K562 (cell line): ENCODE results near the gene SLC4A4. TPM values are rescaled to one million over a fixed set of nuclear protein-coding genes. Genes with fewer than 3 reads are reported as not detected.

Experiments used
- ATAC-seq: fragments of 200-7000 bp; cut with Tn5 transposase; 3 replicates; pipeline ENCODE4 v1.9.1; 2020; ENCODE audit warnings: moderate library complexity
- BruUV-seq: library from RNA; stranded (reverse); fragments of 400-500 nt; replicated peaks from 2 replicates; lab custom pipeline; 2021; lab: Mats Ljungman, UMichigan
- CTCF ChIA-PET: fragments of 300-600 bp; formaldehyde crosslinking; extraction: SDS; loops from one replicate; lab custom pipeline; 2021; ENCODE audit warnings: low intra/inter-chr PET ratio; lab: Yijun Ruan, JAX
- POLR2A ChIA-PET: fragments of 300-600, 350-650 bp; sonication (Branson Sonifier 250); formaldehyde crosslinking; extraction: SDS; loops from one replicate; lab custom pipeline; 2021; ENCODE audit warnings: antibody characterized with exemption, inconsistent platforms; lab: Yijun Ruan, JAX
- DNase-seq, 4 experiments: peaks; one replicate each; pipeline versions ENCODE4 v3.0.0 to v3.0.0-alpha.2; 2011 to 2018; ENCODE audit warnings: low spot score in 3 of 4, mixed read lengths in 3 of 4; ENCODE audit errors: extremely low read depth in 1 of 4
- FAIRE-seq: peaks from 2 replicates; lab custom pipeline; 2011; peaks lifted over from hg19 to GRCh38; lab: Jason Lieb, UNC
- H2AFZ ChIP-seq: 2 replicates; pipeline ENCODE4 v1.6.0; 2011; ENCODE audit warnings: low read depth, low read length, control low read depth, inconsistent platforms
- H3K27ac ChIP-seq: fragments of 200-600 bp; 3 replicates; pipeline ENCODE4 v1.8.0; 2011; ENCODE audit warnings: low read depth, mild to moderate bottlenecking, control low read depth, inconsistent platforms, low read length, moderate library complexity, mixed read lengths; ENCODE audit errors: extremely low read depth
- H3K27me3 ChIP-seq, 2 experiments: fragments of 300-600 bp in 1 of 2; 2 replicates in 1 of 2; 3 replicates in 1 of 2; pipeline versions ENCODE4 v1.6.0 to v1.8.0; 2011; ENCODE audit warnings: inconsistent platforms in 2 of 2, low read length in 2 of 2, mild to moderate bottlenecking in 1 of 2, mixed read lengths in 1 of 2, moderate library complexity in 1 of 2; ENCODE audit not compliant: control insufficient read depth in 2 of 2, insufficient read depth in 2 of 2
- H3K36me3 ChIP-seq: fragments of 300-600 bp; 3 replicates; pipeline ENCODE4 v1.8.0; 2011; ENCODE audit warnings: mild to moderate bottlenecking, low read length, inconsistent platforms; ENCODE audit not compliant: control insufficient read depth, insufficient read depth
- H3K4me1 ChIP-seq, 2 experiments: fragments of 200-600 bp in 1 of 2; replicated peaks in 1 of 2; 2 replicates in 1 of 2; 3 replicates in 1 of 2; pipeline versions ENCODE4 v1.5.1 to v1.8.0; 2011; ENCODE audit warnings: inconsistent platforms in 2 of 2, low read length in 2 of 2, mild to moderate bottlenecking in 1 of 2, mixed read lengths in 1 of 2, moderate library complexity in 1 of 2; ENCODE audit not compliant: control insufficient read depth in 2 of 2, insufficient read depth in 2 of 2
- H3K4me2 ChIP-seq: 2 replicates; pipeline ENCODE4 v1.6.1; 2011; ENCODE audit warnings: low read length, control low read depth, inconsistent platforms, mixed read lengths; ENCODE audit not compliant: insufficient read depth
- H3K4me3 ChIP-seq: fragments of 200-600 bp; sonication (generic), shearing (Covaris generic); 2 replicates; pipeline ENCODE4 v1.5.1; 2016; ENCODE audit warnings: control low read depth, inconsistent platforms
- H3K79me2 ChIP-seq: fragments of 200-600 bp; 3 replicates; pipeline ENCODE4 v1.8.0; 2011; ENCODE audit warnings: low read length, inconsistent platforms; ENCODE audit not compliant: control insufficient read depth, insufficient read depth
- H3K9ac ChIP-seq, 2 experiments: 2 replicates each; pipeline versions ENCODE4 v1.6.0 to v1.6.1; 2011; ENCODE audit warnings: low read depth in 2 of 2, low read length in 2 of 2, control low read depth in 1 of 2, inconsistent platforms in 1 of 2, mild to moderate bottlenecking in 1 of 2, mixed read lengths in 1 of 2; ENCODE audit not compliant: insufficient read depth in 1 of 2
- H3K9me1 ChIP-seq: one replicate; pipeline ENCODE4 v1.6.0; 2011; ENCODE audit warnings: inconsistent platforms, mild to moderate bottlenecking, low read length, moderate library complexity; ENCODE audit not compliant: control insufficient read depth, insufficient read depth
- H3K9me3 ChIP-seq: replicated peaks from 2 replicates; pipeline ENCODE4 v1.5.1; 2011; ENCODE audit warnings: low read depth, low read length, inconsistent platforms; ENCODE audit not compliant: control insufficient read depth, insufficient read depth
- H4K20me1 ChIP-seq: replicated peaks from 2 replicates; pipeline ENCODE4 v1.6.1; 2011; ENCODE audit warnings: low read length, inconsistent platforms, mixed read lengths; ENCODE audit not compliant: control insufficient read depth, insufficient read depth
- FOXA3 ChIP-seq, 2 experiments: fragments of 450-650 bp in 1 of 2; sonication (generic) in 1 of 2; formaldehyde crosslinking; IDR thresholded peaks in 1 of 2; conservative IDR thresholded peaks in 1 of 2; 2 replicates each; pipeline versions ENCODE4 v1.4.0 to v1.8.0; 2020 to 2022; ENCODE audit warnings: mild to moderate bottlenecking in 2 of 2, missing genetic modification reagents in 1 of 2
- PTTG1 ChIP-seq: fragments of 450-650 bp; IDR thresholded peaks from 2 replicates; pipeline ENCODE4 v1.6.1; 2016; ENCODE audit warnings: low read depth, mild to moderate bottlenecking, missing genetic modification characterization, missing compliant biosample characterization
- ZSCAN32 ChIP-seq: fragments of 450-650 bp; formaldehyde crosslinking; IDR thresholded peaks from 2 replicates; pipeline ENCODE4 v1.4.0; 2020; ENCODE audit warnings: mild to moderate bottlenecking, moderate library complexity
- WGBS: fragments of 100-300 bp; shearing (Covaris generic); methylation state at CpG from one replicate; pipeline ENCODE4 v1.1.6; 2016; ENCODE audit warnings: low coverage, mixed read lengths; ENCODE audit not compliant: insufficient coverage; ENCODE audit errors: missing lambda C conversion rate; 5-methylcytosine and 5-hydroxymethylcytosine counted together
- in situ Hi-C: fragments of 300-500 bp; cut with MboI; formaldehyde crosslinking; loops from 4 replicates; pipeline ENCODE4 v1.15.0; 2018; ENCODE audit warnings: inconsistent platforms, mixed read lengths
- intact Hi-C: fragments of 100-400 bp; cut with micrococcal nuclease; formaldehyde crosslinking; loops from 2 replicates; pipeline ENCODE4 v1.14.2; 2022
- polyA plus RNA-seq, 8 experiments: library from polyadenylated mRNA; depleted of rRNA in 4 of 8; stranded (reverse) in 5 of 8; unstranded in 3 of 8; fragments of >200 nt; fragmentation: Nextera tagmentation in 2 of 8; fragmentation: Illumina TruSeq in 1 of 8; extraction: Ambion mirVana in 2 of 8; extraction: Trizol in 1 of 8; gene quantifications; 2 replicates each; pipeline versions ENCODE4 v1.2.1 to v1.2.3, GENCODE V29; 2011 to 2014; ENCODE audit warnings: inconsistent platforms in 1 of 8, missing spikeins in 1 of 8
- total RNA-seq, 7 experiments: library from RNA; depleted of rRNA in 6 of 7; stranded (reverse); fragments of >200 nt in 6 of 7; fragmentation: Illumina TruSeq in 2 of 7; extraction: Trizol in 2 of 7; gene quantifications; 2 replicates each; pipeline versions ENCODE4 v1.2.1 to v1.2.3, GENCODE V29; 2011 to 2021; ENCODE audit warnings: low replicate concordance in 1 of 7
- TF ChIP-seq, protein P1 (sequence below): fragments of 200-800 bp; sonication (Bioruptor generic); IDR thresholded peaks from 2 replicates; pipeline ENCODE4 v1.6.1; 2017; ENCODE audit warnings: missing genetic modification characterization, missing compliant biosample characterization

The SLC4A4 gene
- total and polyA plus RNA-seq, 9 of the 15 experiments (the other 6 are each of a cell fraction or from before 2014, with no cell fraction given): 0.01 to 0.18 (median 0.07) TPM; not detected in 2

DNA sequence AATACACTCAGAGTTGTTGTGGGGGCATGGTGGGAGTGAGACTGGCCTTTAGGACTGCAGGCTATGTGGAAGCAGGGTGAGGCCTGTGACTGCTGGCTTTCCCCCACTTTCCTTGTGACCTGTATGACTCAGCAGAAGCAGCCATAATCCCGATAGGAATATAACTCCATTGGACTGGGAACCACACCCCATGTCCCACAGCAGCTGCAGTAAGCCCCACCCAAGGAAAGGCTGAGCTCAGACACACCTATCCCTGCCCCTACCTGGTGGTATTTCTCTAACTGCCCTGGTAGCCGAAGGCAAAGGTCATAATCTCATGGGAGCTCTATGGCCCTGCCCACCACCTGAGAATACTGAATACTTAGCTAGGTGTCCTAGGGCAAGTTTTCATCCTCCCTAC is 275.8 kb downstream of the SLC4A4 start:
- Histone ChIP-seq H3K9me3 (no peaks in the 10 kb centered on the region), H3K9ac (no peak overlapping the region), H4K20me1 (no peaks in the 10 kb centered on the region), H3K79me2 (no peaks in the 10 kb centered on the region), H3K27ac (no peak overlapping the region), H3K4me1 (no peaks in the 10 kb centered on the region), H3K4me2 (no peak overlapping the region), H3K36me3 (no peaks in the 10 kb centered on the region), H2AFZ (no peak overlapping the region), H3K27me3 (no peaks in the 10 kb centered on the region), H3K9me1 (no peaks in the 10 kb centered on the region), H3K4me3 (no peak overlapping the region)
- 0% methylated on average over 2 of the region's 2 CpGs for WGBS
- ChIA-PET POLR2A (no interaction called here), CTCF (no interaction called here)
- BruUV-seq: no TSS peak
- FAIRE-seq (no peak), DNase-seq (no peak), ATAC-seq (no peak)
- in situ Hi-C loops (no loop called here), intact Hi-C loops (no loop called here)
- TF ChIP-seq ZSCAN32 (CRISPR knock-in tag) (no peak), PTTG1 (tag) (no peak)
- TF ChIP-seq, protein P1, sequence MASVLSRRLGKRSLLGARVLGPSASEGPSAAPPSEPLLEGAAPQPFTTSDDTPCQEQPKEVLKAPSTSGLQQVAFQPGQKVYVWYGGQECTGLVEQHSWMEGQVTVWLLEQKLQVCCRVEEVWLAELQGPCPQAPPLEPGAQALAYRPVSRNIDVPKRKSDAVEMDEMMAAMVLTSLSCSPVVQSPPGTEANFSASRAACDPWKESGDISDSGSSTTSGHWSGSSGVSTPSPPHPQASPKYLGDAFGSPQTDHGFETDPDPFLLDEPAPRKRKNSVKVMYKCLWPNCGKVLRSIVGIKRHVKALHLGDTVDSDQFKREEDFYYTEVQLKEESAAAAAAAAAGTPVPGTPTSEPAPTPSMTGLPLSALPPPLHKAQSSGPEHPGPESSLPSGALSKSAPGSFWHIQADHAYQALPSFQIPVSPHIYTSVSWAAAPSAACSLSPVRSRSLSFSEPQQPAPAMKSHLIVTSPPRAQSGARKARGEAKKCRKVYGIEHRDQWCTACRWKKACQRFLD: no peak

DNA sequence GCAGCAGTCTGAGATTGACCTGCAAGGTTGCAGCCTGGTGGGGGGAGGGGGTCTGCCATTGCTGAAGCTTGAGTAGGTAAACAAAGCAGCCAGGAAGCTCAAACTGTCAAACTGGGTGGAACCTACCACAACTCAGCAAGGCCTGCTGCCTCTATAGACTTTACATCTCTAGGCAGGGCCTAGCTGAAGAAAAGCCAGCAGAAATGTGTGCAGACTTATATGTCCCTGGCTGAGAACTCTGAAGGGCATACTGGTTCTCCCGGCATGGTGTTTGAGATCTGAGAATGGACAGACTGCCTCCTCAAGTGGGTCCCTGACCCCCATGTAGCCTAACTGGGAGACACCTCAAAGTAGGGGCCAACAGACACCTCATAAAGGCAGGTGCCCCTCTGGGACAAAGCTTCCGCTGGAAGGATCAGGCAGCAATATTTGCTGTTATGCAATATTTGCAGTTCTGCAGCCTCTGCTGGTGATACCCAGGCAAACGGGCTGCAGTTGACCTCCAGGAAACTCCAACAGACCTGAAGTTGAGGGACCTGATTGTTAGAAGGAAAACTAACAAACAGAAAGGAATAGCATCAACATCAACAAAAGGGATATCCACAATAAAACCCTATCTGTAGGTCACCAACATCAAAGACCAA is 277.5 kb downstream of the SLC4A4 start:
- Histone ChIP-seq H3K4me1 (no peaks in the 10 kb centered on the region), H3K27ac (no peak overlapping the region), H3K4me3 (no peak overlapping the region), H2AFZ (no peak overlapping the region), H4K20me1 (no peaks in the 10 kb centered on the region), H3K9ac (no peak overlapping the region), H3K36me3 (no peaks in the 10 kb centered on the region), H3K27me3 (no peaks in the 10 kb centered on the region), H3K79me2 (no peaks in the 10 kb centered on the region), H3K9me1 (no peaks in the 10 kb centered on the region), H3K4me2 (no peak overlapping the region), H3K9me3 (no peaks in the 10 kb centered on the region)
- no peak for DNase-seq
- no TSS peak for BruUV-seq
- no peak for TF ChIP-seq FOXA3 (CRISPR knock-in tag; conservative IDR thresholded peaks at IDR 0.05 in 1 of 2, IDR thresholded peaks at IDR 0.05 in 1 of 2)
- CTCF ChIA-PET: no interaction called here
- FAIRE-seq: no peak
- POLR2A ChIA-PET: no interaction called here
- intact Hi-C loops: no loop called here
- ATAC-seq: no peak
- 3% methylated on average over 3 of the region's 3 CpGs for WGBS
- in situ Hi-C loops: no loop called here
